Ishikawa (cell line): ENCODE measurements around the gene NXN.

Source experiments
- CEBPB ChIP-seq: IDR thresholded peaks from 2 replicates; pipeline ENCODE4 v1.6.1; 2012
- EGR1 ChIP-seq: IDR thresholded peaks from 2 replicates; pipeline ENCODE4 v1.6.1; 2012
- EP300 ChIP-seq: IDR thresholded peaks from 2 replicates; pipeline ENCODE4 v1.6.1; 2012; ENCODE audit warnings: borderline replicate concordance
- FOXM1 ChIP-seq: IDR thresholded peaks from 2 replicates; pipeline ENCODE4 v1.6.1; 2012; ENCODE audit warnings: low read depth, borderline replicate concordance
- MAX ChIP-seq: IDR thresholded peaks from 2 replicates; pipeline ENCODE4 v1.6.1; 2012
- NFIC ChIP-seq: IDR thresholded peaks from 2 replicates; pipeline ENCODE4 v1.6.1; 2012
- RAD21 ChIP-seq: IDR thresholded peaks from 2 replicates; pipeline ENCODE4 v1.6.1; 2012; ENCODE audit warnings: low read depth
- REST ChIP-seq: IDR thresholded peaks from 2 replicates; pipeline ENCODE4 v1.6.1; 2012; ENCODE audit warnings: low read depth, mild to moderate bottlenecking
- TAF1 ChIP-seq: IDR thresholded peaks from 2 replicates; pipeline ENCODE4 v1.6.1; 2012; ENCODE audit warnings: low read depth, mild to moderate bottlenecking
- TCF12 ChIP-seq: IDR thresholded peaks from 2 replicates; pipeline ENCODE4 v1.6.1; 2012; ENCODE audit warnings: low read depth
- YY1 ChIP-seq: IDR thresholded peaks from 2 replicates; pipeline ENCODE4 v1.6.1; 2012; ENCODE audit warnings: low read depth
- ZBTB7A ChIP-seq: IDR thresholded peaks from 2 replicates; pipeline ENCODE4 v1.6.1; 2012; ENCODE audit warnings: low read depth
- TF ChIP-seq, protein P1 (sequence below): IDR thresholded peaks from 2 replicates; pipeline ENCODE4 v1.6.1; 2012

DNA sequence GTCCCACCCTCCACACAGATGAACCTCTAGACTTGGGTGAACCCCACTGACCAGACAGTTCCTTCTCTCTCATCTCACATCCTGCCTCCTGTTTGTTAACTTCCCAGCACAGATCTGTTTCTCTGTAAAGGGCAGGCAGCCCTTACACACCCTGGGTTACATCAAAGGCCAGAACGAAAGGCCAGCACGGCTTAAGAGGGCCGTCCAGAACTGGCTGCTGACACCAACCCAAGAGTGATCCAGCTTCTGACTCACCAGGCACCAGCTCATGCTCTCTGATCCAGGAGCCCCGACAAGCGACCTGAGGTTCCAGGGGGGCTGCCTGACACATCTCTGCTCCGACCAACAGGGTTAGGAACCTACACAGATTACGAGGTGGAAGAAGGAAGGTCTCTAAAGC lies 110.5 kb downstream of the NXN start:
- no peak for TF ChIP-seq YY1
- TF ChIP-seq EP300, result no peak
- TF ChIP-seq RAD21, result no peak
- no peak for TF ChIP-seq MAX
- TF ChIP-seq NFIC, result no peak
- no peak for TF ChIP-seq ZBTB7A
- TF ChIP-seq, protein P1, sequence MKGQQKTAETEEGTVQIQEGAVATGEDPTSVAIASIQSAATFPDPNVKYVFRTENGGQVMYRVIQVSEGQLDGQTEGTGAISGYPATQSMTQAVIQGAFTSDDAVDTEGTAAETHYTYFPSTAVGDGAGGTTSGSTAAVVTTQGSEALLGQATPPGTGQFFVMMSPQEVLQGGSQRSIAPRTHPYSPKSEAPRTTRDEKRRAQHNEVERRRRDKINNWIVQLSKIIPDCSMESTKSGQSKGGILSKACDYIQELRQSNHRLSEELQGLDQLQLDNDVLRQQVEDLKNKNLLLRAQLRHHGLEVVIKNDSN, result no peak
- TF ChIP-seq TCF12, result no peak
- TF ChIP-seq TAF1, result no peak
- TF ChIP-seq FOXM1, result no peak
- no peak for TF ChIP-seq CEBPB
- TF ChIP-seq EGR1, result no peak
- TF ChIP-seq REST, result no peak
